Endothelial cell of umbilical vein (primary cell): Measurements from ENCODE around the gene WDR93.

ENCODE experiments used
- CTCF ChIP-seq, 2 donors: IDR thresholded peaks; 1 replicate in 1 of 2; 2 replicates in 1 of 2; pipeline ENCODE4 v1.5.1; 2011; ENCODE audit warnings: low read length in 2 of 2, mild to moderate bottlenecking in 2 of 2, moderate library complexity in 2 of 2, control low read depth in 1 of 2, inconsistent platforms in 1 of 2, low read depth in 1 of 2; ENCODE audit not compliant: insufficient read depth in 1 of 2; ENCODE audit errors: extremely low read depth in 1 of 2
- EZH2 ChIP-seq: IDR thresholded peaks from 2 replicates; pipeline ENCODE4 v1.6.1; 2012; ENCODE audit warnings: borderline replicate concordance, low read depth, mild to moderate bottlenecking, moderate library complexity, low read length, inconsistent platforms; ENCODE audit not compliant: severe bottlenecking
- FOS ChIP-seq: IDR thresholded peaks from 2 replicates; pipeline ENCODE4 v1.6.1; 2011; ENCODE audit warnings: mild to moderate bottlenecking, low read length, moderate library complexity, borderline replicate concordance; ENCODE audit not compliant: insufficient read depth
- GATA2 ChIP-seq: IDR thresholded peaks from 2 replicates; pipeline ENCODE4 v1.7.0; 2011; ENCODE audit warnings: low read depth, mild to moderate bottlenecking, moderate library complexity, mixed read lengths, low read length; ENCODE audit not compliant: insufficient read length, insufficient read depth
- JUN ChIP-seq: IDR thresholded peaks from 2 replicates; pipeline ENCODE4 v1.6.1; 2011; ENCODE audit warnings: borderline replicate concordance, low read depth; ENCODE audit not compliant: insufficient read length, insufficient read depth
- MAX ChIP-seq: IDR thresholded peaks from 2 replicates; pipeline ENCODE4 v1.6.1; 2011; ENCODE audit not compliant: insufficient read depth, insufficient read length
- MYC ChIP-seq: IDR thresholded peaks from one replicate; pipeline ENCODE4 v1.6.1; 2011; ENCODE audit warnings: mild to moderate bottlenecking, low read depth, low read length
- POLR2A ChIP-seq: IDR thresholded peaks from 2 replicates; pipeline ENCODE4 v1.6.1; 2012; ENCODE audit warnings: low read depth, mild to moderate bottlenecking, control low read depth, low read length
- POLR2AphosphoS5 ChIP-seq: IDR thresholded peaks from 2 replicates; pipeline ENCODE4 v1.6.1; 2012; ENCODE audit warnings: low read depth, mild to moderate bottlenecking, control low read depth, low read length, moderate library complexity; ENCODE audit not compliant: insufficient read depth

DNA sequence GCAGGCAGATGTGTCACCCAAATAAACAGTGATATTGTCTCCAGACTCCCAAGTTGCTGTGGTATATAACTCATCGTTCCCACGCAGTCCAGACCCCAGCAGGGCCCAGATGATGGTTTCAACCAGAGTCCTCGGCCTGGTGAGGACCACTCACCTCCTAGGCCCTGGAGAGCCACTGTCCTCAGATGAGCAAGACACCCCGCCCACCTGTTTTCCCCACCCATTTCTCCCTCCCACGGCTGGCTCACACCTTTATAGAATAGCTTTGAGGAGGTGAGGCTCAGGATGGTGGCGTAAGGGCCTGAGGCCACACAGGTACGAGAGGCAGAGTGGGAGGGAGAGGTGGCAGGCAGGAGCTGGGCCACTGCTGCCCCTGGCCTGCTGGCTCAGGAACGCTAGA is 53.0 kb downstream of the WDR93 start:
- TF ChIP-seq CTCF (IDR thresholded peaks at IDR 0.05; ENCODE audit: extremely low read depth in 1 of 2, insufficient read depth in 1 of 2, low read depth in 1 of 2, low read length in 2 of 2) (no peak), EZH2 (no peak), POLR2A (no peak), MAX (no peak), POLR2AphosphoS5 (no peak), FOS (no peak), GATA2 (no peak), JUN (no peak), MYC (no peak)
